Limb (tissue), 2 donors: ENCODE data around the gene NUDT3.

Experiments
- DNase-seq, 2 donors: peaks; one replicate each; pipeline ENCODE4 v3.0.0-alpha.2; 2016; ENCODE audit errors: extremely low spot score in 2 of 2

Gene NUDT3

GRCh38 chr6:34322732-34323131 is 69.7 kb downstream of the NUDT3 start:
- no peak for DNase-seq

GRCh38 chr6:34321821-34322220 is 70.6 kb downstream of the NUDT3 start:
- no peak for DNase-seq

- no peak for DNase-seq
These were observed 73.0 kb downstream of the NUDT3 start for GRCh38 chr6:34319471-34319885.

- DNase-seq, result no peak
These were observed 73.7 kb downstream of the NUDT3 start for GRCh38 chr6:34318499-34319470.

DNA sequence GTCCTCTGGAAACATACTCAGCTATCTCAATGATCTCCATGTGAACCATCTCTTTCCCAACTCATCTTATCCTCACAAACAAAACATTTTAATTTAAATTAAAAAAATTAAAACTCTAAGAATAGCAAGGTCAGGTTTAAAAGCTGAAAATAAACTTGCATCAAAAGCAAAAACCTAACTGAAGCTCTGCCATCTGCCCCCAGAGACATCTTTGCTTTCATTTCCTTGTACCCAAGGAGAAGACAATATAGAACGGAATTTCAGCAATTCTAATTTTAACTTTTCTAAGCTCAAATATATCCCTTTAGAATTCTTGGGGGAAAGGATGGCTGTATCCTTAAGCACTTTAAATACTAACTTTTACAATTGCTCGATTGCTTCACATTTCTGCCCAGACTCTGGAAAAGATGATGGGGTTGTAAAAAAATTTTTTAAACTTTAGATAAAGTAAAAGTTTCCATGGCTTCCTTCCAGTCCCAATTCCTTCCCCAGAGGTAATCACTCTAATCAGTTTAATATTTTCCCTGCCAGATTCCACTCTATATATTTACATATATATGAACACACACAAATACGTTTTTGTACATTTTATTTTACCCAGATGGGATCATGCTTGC is 74.5 kb downstream of the NUDT3 start:
- DNase-seq, result peak in 1 of 2 donors; percentile 72

DNA sequence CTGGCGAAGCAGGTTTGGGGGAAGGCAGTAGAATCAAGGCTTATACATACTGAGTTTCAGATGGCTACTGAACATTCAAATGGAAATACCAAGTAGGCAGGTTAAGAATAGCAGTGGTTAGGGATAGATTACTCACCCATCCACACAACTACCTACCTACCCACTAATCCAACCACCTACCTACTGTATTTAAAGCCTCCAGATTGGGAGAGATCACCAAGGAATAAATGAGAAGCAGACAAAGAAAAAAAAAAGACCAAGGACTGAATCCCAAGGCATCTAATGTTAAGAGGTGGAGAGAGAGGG is 75.3 kb downstream of the NUDT3 start:
- DNase-seq, result no peak

DNA sequence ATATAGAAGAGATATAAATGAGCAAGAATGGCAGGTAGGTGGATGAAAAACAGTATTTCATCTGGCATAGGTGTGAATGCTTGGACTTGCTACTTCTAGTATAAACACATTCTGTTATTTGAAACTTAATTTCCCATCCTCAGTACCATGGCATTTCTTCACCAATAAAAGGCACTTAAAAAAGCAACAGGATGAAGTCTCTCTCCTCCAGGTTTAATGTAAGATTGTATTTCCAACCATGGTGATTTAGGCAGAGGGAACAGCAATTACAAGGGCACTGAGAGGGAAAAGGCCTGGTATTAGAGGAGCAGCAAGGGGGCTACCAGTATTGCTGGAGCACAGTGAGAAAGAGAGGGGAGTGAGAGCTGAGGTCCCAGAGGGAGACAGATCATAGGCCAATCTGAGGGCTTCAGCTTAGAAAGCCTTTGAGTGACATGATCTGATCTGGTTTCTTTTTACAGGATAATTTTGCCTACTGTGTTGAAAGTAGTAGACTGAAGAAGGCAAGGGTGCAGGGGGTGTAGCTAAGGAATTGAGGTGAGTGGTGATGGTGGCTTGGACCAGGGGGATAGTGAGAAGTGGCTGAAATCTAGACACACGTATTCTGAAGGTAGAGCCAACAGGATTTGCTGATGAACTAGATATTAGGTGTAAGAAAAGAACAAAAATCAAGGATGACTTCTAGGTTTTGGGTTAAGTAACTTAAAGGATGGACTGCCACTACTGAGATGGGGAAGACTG is 75.9 kb downstream of the NUDT3 start:
- no peak for DNase-seq

- DNase-seq, result no peak
These were observed 76.7 kb downstream of the NUDT3 start for GRCh38 chr6:34315780-34316179.

- no peak for DNase-seq
These were observed 77.2 kb downstream of the NUDT3 start for GRCh38 chr6:34315256-34315655.

DNA sequence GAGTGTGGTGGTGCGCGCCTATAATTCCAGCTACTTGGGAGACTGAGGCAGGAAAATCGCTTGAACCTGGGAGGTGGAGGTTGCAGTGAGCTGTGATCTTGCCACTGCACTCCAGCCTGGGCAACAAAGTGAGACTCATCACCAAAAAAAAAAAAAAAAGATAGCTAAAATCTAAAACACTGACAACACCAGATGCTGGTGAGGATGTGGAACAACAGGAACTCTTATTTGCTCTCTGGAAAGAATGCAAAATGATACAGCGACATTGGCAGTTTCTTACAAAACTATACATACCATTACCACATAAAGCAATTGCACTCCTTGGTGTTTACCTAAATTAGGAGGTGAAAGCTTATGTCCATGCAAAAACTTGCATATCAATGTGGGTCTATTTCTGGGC is 80.2 kb downstream of the NUDT3 start:
- no peak for DNase-seq

DNA sequence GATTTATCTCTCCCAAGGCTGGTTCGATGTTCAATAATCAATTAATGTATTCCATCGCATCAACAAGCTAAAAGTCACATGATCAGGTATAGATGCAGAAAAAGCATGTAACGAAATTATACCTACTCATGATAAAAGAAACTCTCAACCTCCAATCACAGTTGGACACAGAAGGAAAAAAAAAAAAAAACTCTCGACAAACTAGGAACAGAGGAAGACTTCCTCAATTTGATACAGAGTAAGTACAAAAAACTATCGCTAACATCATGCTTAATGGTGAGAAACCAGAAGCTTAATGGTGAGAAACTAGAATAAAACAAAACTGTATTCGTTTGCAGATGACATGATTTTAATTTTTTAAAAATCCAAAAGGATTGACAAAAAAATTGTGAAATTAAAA is 81.7 kb downstream of the NUDT3 start:
- DNase-seq, result no peak

DNA sequence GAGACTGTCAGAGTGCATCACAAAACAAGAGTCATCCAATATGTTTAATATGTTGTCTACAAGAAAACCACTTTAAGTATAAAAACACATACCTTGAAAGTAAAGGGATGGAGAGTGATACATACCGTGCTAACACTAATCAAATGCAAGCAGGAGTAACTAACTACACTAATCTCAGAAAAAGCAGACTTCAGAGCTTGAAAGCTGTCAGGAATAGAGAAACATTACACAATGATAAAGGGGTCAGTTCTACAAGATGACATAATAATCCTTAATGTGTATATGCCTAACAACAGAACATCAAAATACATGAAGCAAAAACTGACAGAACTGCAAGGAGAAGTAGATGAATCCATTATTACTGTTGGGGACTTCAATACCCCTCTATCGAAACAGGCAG is 84.0 kb downstream of the NUDT3 start:
- no peak for DNase-seq

- peak; percentile 43 to 82 for DNase-seq
These were observed 86.3 kb downstream of the NUDT3 start for GRCh38 chr6:34305982-34306708.

DNA sequence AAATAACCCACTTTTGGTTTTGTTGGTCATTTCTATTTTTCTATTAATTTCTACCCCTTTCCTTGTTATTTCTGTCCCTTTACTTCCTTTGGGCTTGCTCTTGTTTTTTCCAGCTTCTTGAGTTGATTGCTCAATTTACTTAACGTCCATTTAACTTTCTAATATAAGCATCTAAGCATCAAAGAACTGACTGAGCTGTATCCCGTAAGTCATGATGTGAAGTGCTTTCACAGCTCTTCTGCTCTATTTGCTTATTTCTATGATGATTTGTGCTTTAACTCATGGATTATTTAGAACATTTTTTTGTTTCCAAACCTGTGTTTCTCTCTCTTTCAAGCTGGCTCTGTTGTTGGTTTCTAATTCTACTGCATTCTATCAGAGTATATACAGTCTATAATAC is 87.0 kb downstream of the NUDT3 start:
- no peak for DNase-seq

DNA sequence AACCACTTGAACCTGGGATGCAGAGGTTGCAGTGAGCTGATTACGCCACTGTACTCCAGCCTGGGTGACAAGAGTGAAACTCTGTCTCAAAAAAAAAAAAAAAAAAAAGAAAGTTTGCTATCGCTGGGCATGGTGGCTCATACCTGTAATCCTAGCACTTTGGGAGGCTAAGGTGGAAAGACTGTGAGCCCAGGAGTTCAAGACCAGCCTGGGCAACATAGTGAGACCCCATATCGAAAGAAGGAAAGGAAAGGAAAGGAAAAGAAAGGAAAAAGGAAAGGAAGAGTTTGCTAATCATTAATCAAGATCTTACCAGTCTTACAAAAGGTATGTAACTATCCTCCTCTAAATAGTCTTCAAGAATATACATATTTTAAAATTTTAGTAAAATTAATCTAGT is 88.3 kb downstream of the NUDT3 start:
- no peak for DNase-seq

DNA sequence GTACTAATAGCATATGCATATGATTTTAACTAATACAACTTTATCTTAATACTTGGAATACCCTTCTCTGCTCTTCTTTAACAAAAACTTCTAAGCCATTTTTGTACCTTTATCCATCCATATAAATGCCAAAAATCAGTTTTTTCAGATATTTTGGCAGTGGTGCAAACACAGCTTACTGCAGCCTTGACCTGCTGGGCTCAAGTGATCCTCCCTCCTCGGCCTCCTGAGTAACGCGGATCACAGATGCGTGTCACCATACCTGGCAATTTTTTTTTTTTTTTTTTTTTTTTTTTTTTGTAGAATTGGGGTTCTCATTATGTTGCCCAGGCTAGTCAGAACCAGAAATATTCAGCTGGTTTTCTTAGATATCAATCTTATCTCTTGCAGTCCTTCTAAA is 89.5 kb downstream of the NUDT3 start:
- DNase-seq, result no peak

- peak; percentile 38 to 66 for DNase-seq
These were observed 91.1 kb downstream of the NUDT3 start for GRCh38 chr6:34301408-34301807.

DNA sequence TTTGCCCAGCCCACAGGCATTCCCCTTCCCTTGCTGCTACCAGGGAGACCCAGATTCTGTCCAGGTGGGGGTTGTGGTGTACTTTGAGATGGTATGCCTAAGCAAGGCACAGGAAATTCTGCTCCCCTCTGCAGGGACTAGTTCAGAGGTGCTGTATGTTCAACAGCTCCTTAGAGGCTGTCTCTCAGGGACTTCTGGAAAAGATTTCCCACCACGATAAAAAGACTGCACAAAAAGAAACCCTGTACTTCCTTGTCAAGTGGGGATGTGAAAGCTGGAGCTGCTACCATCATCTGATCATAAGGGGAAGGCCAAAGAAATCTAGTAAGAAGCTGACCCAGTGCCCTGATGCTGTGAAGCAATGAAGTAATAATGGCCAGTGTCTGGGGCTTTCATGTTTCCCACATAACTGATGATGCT is 92.1 kb downstream of the NUDT3 start:
- no peak for DNase-seq

- no peak for DNase-seq
These were observed 93.5 kb downstream of the NUDT3 start for GRCh38 chr6:34298941-34299340.

DNA sequence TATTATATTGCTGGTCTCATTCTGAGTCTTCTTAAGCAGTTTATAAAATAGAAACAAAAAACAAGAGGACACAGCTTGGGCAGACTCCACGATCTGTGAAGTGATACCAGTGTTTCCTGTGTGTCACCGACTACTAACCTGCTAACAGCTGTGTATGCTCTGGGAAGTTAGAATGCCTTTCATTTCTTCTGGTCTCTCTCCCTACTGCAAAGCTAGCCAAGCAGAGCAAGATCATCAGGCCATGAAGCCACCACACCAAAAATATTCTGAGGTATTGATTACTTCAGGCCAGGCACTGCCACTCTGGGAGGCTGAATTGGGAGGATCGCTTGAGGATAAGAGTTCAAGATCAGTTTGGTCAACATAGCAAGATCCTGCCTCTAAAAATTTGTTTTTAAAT is 96.7 kb downstream of the NUDT3 start:
- DNase-seq, result no peak

DNA sequence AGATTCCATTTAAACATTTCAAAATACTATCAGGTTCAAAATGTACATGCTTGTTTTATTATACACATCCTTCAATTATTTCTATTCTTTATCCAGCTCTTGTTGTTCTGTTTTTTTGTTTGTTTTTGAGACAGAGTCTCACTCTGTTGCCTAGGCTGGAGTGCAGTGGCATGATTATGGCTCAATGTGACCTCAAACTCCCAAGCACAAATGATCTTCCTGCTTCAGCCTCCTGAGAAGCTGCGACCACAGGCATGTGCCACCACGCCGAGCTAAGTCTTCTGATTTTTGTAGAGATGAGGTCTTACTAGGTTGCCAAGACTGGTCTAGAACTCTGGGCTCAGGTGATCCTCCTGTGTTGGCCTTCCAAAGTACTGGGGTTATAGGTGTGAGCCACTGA is 99.5 kb downstream of the NUDT3 start:
- DNase-seq, result no peak

GRCh38 chr6:34289137-34289536 is 103.3 kb downstream of the NUDT3 start:
- DNase-seq, result no peak
